Urothelium cell line (cell line): ENCODE data around the gene GALNT10.

Source experiments
- DNase-seq: peaks from one replicate; pipeline ENCODE4 v3.0.0; 2011; ENCODE audit warnings: low spot score, mixed read lengths
- FAIRE-seq: peaks from 2 replicates; lab custom pipeline; 2011; peaks lifted over from hg19 to GRCh38; lab: Jason Lieb, UNC

Gene GALNT10

GRCh38 chr5:154459015-154459414 is 268.5 kb downstream of the GALNT10 start:
- DNase-seq = no peak
- no peak for FAIRE-seq

GRCh38 chr5:154460172-154460571 is 269.6 kb downstream of the GALNT10 start:
- FAIRE-seq = no peak

GRCh38 chr5:154461531-154461930 is 271.0 kb downstream of the GALNT10 start:
- FAIRE-seq (no peak), DNase-seq (no peak)

More at GRCh38 chr5:154460172-154460571, 269.6 kb downstream of the GALNT10 start:
- no peak for DNase-seq

- FAIRE-seq = no peak
- DNase-seq = no peak
Observed at GRCh38 chr5:154464438-154464837, 273.9 kb downstream of the GALNT10 start.

- no peak for FAIRE-seq
- DNase-seq = peak; percentile 24
Observed at GRCh38 chr5:154465169-154465568, 274.6 kb downstream of the GALNT10 start.

- FAIRE-seq = no peak
- no peak for DNase-seq
Observed at GRCh38 chr5:154466147-154466546, 275.6 kb downstream of the GALNT10 start.

- DNase-seq = no peak
- no peak for FAIRE-seq
Observed at GRCh38 chr5:154466671-154467070, 276.1 kb downstream of the GALNT10 start.

- no peak for FAIRE-seq
Observed at GRCh38 chr5:154467655-154468354, 277.3 kb downstream of the GALNT10 start.

GRCh38 chr5:154470137-154470536 is 279.6 kb downstream of the GALNT10 start:
- DNase-seq (no peak), FAIRE-seq (no peak)

More at GRCh38 chr5:154467655-154468354, 277.3 kb downstream of the GALNT10 start:
- DNase-seq = peak; percentile 88
